Stimulated activated CD4-positive, alpha-beta T cell treated with anti-CD3 and anti-CD28 coated beads, Interleukin-1b, Interleukin-23, amount 100 ng/mL, for 1 hour (primary cell): ENCODE results near the gene SRRM2.
A peak's percentile ranks its signal among the peaks of the same experiment; 100 is the strongest.
"Not testable (repeated sequence)": the region's sequence is repeated elsewhere in the genome, so short reads cannot be mapped to it uniquely, and the experiment has no call there.

Experiments
- DNase-seq, 2 donors: peaks; one replicate each; pipeline ENCODE4 v3.0.0-alpha.2; 2020; ENCODE audit warnings: low read depth in 2 of 2

The SRRM2 gene

GRCh38 chr16:2715064-2715463 is 37.4 kb upstream of the SRRM2 start:
- DNase-seq = no peak

- peak; percentile 54 to 64 for DNase-seq
These were observed 36.9 kb upstream of the SRRM2 start for GRCh38 chr16:2715519-2715918.

DNA sequence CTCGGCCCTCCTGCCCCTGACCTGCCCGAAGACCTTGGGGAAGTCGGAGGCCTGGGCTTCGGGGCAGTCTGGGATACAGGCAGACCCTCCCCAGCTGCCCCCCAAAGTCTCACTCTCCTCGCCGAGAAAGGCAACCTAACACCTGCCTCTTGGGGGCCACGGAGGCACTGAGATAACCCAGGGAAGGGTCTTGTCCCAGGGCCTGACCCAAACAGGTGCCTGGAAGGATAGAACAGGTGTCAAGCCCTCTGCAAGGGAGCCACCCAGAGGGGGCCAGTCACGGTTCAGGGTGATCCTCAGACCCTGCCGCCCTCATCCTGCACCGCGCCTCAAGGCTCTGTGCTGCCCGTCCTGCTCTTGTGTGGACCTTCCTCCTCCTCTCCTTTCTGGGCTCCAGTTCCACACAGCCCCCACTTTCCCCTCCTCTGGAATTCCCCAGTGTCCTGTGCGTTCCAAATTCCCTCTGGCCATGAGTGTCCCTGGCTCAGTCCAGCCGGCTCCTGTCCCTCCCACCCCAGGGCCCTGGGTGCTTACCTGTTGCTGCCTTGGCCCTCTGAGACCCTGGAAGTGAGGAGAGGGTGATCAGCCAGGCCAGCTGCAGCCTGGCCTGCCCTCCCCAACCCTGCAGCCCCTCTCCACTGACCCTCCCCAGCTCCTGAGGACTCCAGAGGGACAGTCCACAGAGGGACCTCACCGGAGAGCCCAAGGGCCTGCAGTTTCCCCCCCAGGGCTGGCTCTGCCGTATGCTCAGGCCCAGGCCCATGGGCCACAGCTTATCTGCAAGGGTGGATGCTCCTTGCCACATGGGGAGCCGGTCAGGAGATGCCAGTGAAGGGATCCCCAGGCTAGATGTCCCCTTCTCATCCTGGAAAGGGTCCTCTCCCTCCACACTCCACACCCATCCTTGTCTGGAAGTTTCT is 36.2 kb upstream of the SRRM2 start:
- DNase-seq = no peak

- no peak for DNase-seq
These were observed 35.5 kb upstream of the SRRM2 start for GRCh38 chr16:2716948-2717347.

- DNase-seq = no peak
These were observed 34.8 kb upstream of the SRRM2 start for GRCh38 chr16:2717383-2718263.

GRCh38 chr16:2719328-2720063 is 32.9 kb upstream of the SRRM2 start:
- DNase-seq = no peak

DNA sequence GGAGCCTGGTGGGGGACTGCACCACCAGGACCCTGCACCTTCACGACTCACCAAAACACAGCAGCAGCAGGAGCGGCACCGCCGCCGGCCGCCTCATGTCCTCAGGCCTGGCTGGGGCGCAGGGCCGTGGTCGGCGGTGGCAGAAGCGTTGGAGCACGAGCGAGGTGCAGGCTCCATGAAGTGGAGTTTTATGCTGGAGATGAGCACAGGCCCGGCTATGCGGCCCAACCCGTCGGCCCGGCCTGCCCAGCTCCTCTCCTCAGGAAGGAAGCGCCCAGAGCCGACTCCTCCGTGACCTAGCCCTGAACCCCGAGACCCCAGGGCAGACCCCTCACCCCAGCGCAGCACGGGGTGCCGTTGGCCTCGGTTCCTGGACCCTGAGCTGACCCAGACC is 32.4 kb upstream of the SRRM2 start, which contains the start of gene PRSS27:
PRSS27 (minus strand) TSS at position 161 of the 394 bp plus-strand sequence; CDS start at position 97, 64 bp downstream.
- DNase-seq = no peak

- DNase-seq = peak; percentile 60 to 68
These were observed 31.5 kb upstream of the SRRM2 start for GRCh38 chr16:2720719-2721633.

DNA sequence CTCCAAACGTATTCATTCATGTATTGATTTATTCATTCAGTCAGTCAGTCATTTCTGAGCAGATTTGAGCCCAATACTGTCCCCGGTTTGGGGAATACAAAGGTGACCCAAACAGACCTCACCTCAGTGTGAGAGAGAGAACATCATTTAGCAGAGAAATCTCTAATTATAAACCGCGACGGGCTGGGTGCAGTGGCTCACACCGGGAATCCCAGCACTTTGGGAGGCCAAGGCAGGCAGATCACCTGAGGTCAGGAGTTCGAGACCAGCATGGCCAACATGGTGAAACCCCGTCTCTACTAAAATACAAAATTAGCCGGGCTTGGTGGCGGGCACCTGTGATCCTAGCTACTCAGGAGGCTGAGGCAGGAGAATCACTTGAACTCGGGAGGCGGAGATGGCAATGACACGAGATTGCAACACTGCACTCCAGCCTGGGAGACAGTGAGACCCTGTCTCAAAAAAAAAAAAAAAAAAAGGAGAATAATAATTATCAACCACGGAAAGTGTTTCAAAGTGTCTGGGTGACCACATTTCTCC is 30.7 kb upstream of the SRRM2 start:
- DNase-seq = not testable (repeated sequence)

DNA sequence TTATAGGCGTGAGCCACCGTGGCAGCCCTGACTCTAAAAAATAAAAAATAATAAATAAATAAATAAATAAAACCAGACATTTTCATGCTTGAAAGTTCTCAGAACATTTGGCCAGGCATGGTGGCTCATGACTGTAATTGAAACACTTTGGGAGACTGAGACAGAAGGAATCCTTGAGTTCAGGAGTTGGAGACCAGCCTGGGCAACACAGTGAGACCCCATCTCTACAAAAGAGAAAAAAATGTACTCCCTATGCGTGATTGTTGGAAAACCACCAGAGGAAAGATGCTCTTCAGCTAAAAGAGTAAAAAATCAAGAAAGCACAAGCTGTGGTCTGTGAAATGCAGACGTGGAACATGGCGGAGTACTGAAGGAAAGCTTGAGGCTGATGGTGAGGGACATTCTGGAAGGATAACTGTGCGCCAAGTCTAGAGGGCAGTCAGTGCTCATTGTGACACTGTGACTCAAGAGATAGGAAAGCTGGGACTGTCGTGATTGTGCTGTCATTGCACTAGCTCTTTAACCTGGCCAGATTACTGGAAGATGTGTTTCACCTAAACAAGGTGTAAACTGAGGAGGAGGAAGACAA is 28.3 kb upstream of the SRRM2 start:
- DNase-seq = no peak

GRCh38 chr16:2724816-2725348 is 27.6 kb upstream of the SRRM2 start:
- no peak for DNase-seq

DNA sequence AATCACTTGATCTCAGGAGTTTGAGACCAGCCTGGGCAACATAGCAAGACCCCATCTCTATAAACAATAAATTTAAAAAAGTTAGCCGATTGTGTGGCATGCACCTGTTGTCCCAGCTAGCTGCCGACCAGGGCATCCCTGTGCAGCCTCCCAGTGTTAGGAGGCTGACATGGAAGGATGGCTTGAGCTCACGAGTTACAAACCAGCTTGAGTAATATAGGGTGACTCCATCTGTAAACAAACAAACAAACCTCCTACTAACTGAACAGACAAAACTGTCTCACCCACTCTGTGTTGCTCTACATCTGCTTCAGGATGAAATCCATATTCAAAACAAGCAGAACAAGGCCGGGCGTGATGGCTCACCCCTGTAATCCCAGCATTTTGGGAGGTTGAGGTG is 25.5 kb upstream of the SRRM2 start:
- no peak for DNase-seq

GRCh38 chr16:2728034-2728433 is 24.4 kb upstream of the SRRM2 start:
- DNase-seq = no peak

DNA sequence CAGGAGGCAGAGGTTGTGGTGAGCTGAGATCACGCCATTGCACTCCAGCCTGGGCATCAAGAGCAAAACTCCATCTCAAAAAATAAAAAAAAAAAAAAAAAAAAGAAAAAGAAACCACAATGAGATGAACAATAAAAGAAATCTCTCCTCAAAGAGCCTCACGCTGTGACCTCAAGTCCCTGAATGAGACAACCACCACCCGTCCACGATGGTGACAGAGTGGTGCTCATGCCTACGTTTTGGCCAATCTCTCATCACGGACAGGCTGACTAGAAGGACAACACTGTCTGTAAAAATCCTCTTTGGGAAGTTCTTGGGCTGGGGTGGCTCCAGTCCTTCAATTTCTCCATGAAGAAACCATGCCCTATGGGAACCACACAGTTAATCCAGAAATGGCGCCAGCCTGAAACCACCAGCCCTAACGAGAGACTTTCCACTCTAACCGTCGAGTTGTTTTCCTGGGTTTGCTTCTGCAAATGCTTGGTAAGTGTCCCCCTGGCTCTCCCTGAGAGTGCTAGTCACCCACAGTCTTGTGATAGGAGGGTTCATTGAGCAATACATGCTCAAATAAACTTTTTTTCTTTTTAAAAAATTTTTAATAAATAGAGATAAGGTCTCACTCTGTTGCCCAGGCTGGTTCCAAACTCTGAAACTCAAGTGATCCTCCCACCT is 17.5 kb upstream of the SRRM2 start:
- DNase-seq = no peak

DNA sequence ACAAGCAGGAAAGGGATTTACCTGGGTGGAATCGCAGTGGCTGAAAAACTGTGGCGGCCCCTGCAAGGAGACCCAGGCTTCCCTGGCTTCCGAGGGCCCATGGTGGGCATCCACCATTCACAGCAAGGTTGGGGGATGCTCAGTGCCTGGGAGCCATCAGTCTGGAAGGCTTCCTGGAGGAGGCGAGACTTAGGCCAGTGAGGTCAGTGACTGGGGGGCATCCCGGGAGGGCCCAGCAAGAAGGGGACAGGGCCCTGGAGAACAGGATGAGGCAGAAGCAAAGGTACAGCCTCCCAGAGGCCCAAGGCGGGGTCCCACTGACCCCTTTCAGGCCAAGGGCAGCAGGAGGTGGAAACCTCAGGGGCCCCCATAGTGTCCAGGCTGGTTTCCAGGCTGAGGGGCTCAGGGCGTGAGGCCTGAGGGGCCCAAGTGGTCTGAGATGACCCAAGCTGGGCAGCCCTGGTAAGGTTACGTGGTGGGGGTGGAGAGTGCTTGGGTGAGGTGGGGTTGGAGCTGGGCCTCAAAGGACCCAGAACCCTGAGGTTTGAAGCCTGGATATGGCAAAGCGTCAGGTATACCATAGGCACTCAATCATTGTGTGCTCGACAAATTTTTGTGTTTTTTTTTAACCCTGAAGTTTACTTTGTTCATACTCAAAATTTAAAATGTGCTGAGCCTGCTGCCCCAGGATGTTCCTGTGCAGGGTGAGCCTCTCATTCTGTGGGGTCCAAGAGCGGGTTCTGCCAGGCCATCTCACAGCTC is 15.8 kb upstream of the SRRM2 start:
- no peak for DNase-seq

GRCh38 chr16:2737238-2737605 is 15.2 kb upstream of the SRRM2 start:
- no peak for DNase-seq

DNA sequence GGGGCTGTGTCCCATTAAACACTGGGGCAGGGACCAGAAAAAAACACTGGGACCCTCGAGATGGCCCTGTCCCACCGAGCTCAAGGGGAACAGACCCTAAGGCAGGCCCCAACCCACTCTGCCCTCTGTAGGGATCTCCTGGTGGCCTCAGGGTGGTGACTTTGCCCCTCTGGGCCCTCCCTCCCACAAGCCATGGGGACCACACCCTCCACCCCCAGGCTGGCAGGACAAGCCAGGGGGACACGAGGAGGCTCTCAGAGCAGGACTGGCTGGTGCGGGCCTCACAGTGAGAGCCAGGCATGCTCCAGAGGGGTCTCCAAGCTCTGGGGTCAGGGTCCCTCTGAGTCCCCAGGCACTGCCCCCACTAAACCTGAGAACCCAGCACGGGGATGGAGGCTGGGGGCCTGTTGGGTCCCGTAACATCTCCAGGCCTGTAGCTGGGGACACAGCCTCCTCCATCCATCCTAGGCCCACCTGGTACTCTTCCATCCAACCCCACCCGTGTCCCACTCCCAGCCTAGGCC is 14.5 kb upstream of the SRRM2 start:
- no peak for DNase-seq

DNA sequence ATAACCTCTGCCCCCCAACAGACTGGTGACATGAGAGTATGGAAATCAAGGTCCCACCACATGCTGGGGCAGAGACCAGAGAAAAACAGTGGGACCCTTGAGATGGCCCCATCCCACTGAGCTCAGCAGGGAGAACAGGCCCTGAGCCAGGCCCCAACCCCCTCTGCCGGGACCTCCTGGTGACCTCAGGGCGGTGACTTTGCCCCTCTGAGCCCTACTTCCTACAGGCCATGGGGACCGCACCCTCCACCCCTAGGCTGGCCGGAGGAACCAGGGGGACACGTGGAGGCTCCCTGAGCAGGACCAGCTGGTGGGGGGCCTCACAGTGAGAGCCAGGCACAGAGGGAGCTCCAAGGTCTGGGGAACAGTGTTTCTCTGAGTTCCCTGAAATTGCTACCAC is 13.8 kb upstream of the SRRM2 start:
- DNase-seq = no peak
